IMR-90 (cell line): Measurements from ENCODE around the gene GABBR2. TPM values are rescaled to one million over a fixed set of nuclear protein-coding genes. Genes with fewer than 3 reads are reported as not detected.

Experiments used
- ATAC-seq: fragments of 200-7000 bp; cut with Tn5 transposase; 2 replicates; pipeline ENCODE4 v1.9.1; 2020; ENCODE audit warnings: low read depth, mild to moderate bottlenecking, moderate library complexity
- BruUV-seq: library from RNA; stranded (reverse); fragments of 400-500 nt; replicated peaks from 2 replicates; lab custom pipeline; 2021; lab: Mats Ljungman, UMichigan
- CTCF ChIA-PET: fragments of 300-600 bp; formaldehyde crosslinking; extraction: SDS; loops from one replicate; lab custom pipeline; 2021; ENCODE audit warnings: antibody characterized with exemption; lab: Yijun Ruan, JAX
- POLR2A ChIA-PET: fragments of 300-600 bp; sonication (Branson Sonifier 250); formaldehyde crosslinking; loops from one replicate; lab custom pipeline; 2022; ENCODE audit warnings: antibody characterized with exemption; ENCODE audit not compliant: unreplicated experiment; lab: Charles Lee
- DNase-seq: peaks from one replicate; pipeline ENCODE4 v3.0.0; 2013
- H2AFZ ChIP-seq: replicated peaks from 2 replicates; pipeline ENCODE3; 2013; ENCODE audit warnings: low read length, mild to moderate bottlenecking; ENCODE audit not compliant: poor library complexity
- H2AK5ac ChIP-seq: 2 replicates; pipeline ENCODE4 v1.6.1; 2013; ENCODE audit warnings: low read depth, low read length, inconsistent platforms
- H2AK9ac ChIP-seq: replicated peaks from 2 replicates; pipeline ENCODE3; 2013; ENCODE audit warnings: mild to moderate bottlenecking, low read depth, low read length, moderate library complexity; ENCODE audit not compliant: poor library complexity
- H2BK120ac ChIP-seq: 2 replicates; pipeline ENCODE4 v1.6.1; 2013; ENCODE audit warnings: low read depth, low read length, inconsistent platforms
- H2BK15ac ChIP-seq: 3 replicates; pipeline ENCODE4 v1.6.1; 2013; ENCODE audit warnings: low read depth, low read length, inconsistent platforms
- H2BK20ac ChIP-seq: 2 replicates; pipeline ENCODE4 v1.6.1; 2013; ENCODE audit warnings: low read depth, mild to moderate bottlenecking, inconsistent platforms, low read length, moderate library complexity
- H2BK5ac ChIP-seq: 2 replicates; pipeline ENCODE4 v1.6.1; 2013; ENCODE audit warnings: mild to moderate bottlenecking, low read depth, low read length, inconsistent platforms; ENCODE audit not compliant: poor library complexity, severe bottlenecking
- H3K14ac ChIP-seq: replicated peaks from 2 replicates; pipeline ENCODE4 v1.6.1; 2013; ENCODE audit warnings: low read depth, low read length, inconsistent platforms
- H3K18ac ChIP-seq: 2 replicates; pipeline ENCODE4 v1.6.1; 2013; ENCODE audit warnings: low read depth, low read length, control low read depth
- H3K23ac ChIP-seq: 2 replicates; pipeline ENCODE4 v1.6.1; 2013; ENCODE audit warnings: low read depth, low read length, inconsistent platforms
- H3K27ac ChIP-seq: 2 replicates; pipeline ENCODE4 v1.5.1; 2013; ENCODE audit warnings: mild to moderate bottlenecking, control low read depth, low read length; ENCODE audit not compliant: insufficient read depth
- H3K27me3 ChIP-seq: 2 replicates; pipeline ENCODE4 v1.6.1; 2013; ENCODE audit warnings: low read length; ENCODE audit not compliant: control insufficient read depth, insufficient read depth
- H3K36me3 ChIP-seq: 2 replicates; pipeline ENCODE4 v1.6.1; 2013; ENCODE audit warnings: low read length, mixed read lengths; ENCODE audit not compliant: control insufficient read depth, insufficient read depth
- H3K4ac ChIP-seq: 2 replicates; pipeline ENCODE4 v1.6.1; 2013; ENCODE audit warnings: low read depth, low read length, inconsistent platforms
- H3K4me1 ChIP-seq: 2 replicates; pipeline ENCODE4 v1.6.1; 2013; ENCODE audit warnings: low read length, mixed read lengths; ENCODE audit not compliant: control insufficient read depth, insufficient read depth
- H3K4me2 ChIP-seq: 2 replicates; pipeline ENCODE4 v1.6.1; 2013; ENCODE audit warnings: low read depth, mild to moderate bottlenecking, control low read depth, low read length, moderate library complexity
- H3K4me3 ChIP-seq: 2 replicates; pipeline ENCODE4 v1.5.1; 2013; ENCODE audit warnings: low read depth, mild to moderate bottlenecking, control low read depth, low read length, moderate library complexity; ENCODE audit not compliant: insufficient read depth
- H3K56ac ChIP-seq: 2 replicates; pipeline ENCODE4 v1.6.1; 2013; ENCODE audit warnings: low read length, inconsistent platforms; ENCODE audit not compliant: insufficient read depth; ENCODE audit errors: extremely low read depth
- H3K79me1 ChIP-seq, 2 experiments: 2 replicates each; pipeline ENCODE4 v1.6.1; 2013; ENCODE audit warnings: low read length in 2 of 2, inconsistent platforms in 1 of 2, low read depth in 1 of 2
- H3K9ac ChIP-seq: 2 replicates; pipeline ENCODE4 v1.6.1; 2013; ENCODE audit warnings: low read depth, low read length, control low read depth
- H3K9me1 ChIP-seq: 2 replicates; pipeline ENCODE4 v1.6.1; 2013; ENCODE audit warnings: low read length, inconsistent platforms; ENCODE audit not compliant: insufficient read depth
- H3K9me3 ChIP-seq: 2 replicates; pipeline ENCODE4 v1.6.1; 2013; ENCODE audit warnings: low read length; ENCODE audit not compliant: control insufficient read depth, insufficient read depth
- H4K20me1 ChIP-seq: 2 replicates; pipeline ENCODE4 v1.6.1; 2013; ENCODE audit warnings: low read length, inconsistent platforms; ENCODE audit not compliant: insufficient read depth
- H4K5ac ChIP-seq: 2 replicates; pipeline ENCODE4 v1.6.1; 2013; ENCODE audit warnings: mild to moderate bottlenecking, low read depth, low read length, control low read depth
- H4K8ac ChIP-seq, 2 experiments: 2 replicates each; pipeline ENCODE4 v1.6.1; 2013; ENCODE audit warnings: low read depth in 2 of 2, low read length in 2 of 2, control low read depth in 1 of 2, inconsistent platforms in 1 of 2
- H4K91ac ChIP-seq: 2 replicates; pipeline ENCODE4 v1.6.1; 2013; ENCODE audit warnings: low read depth, low read length, inconsistent platforms; ENCODE audit not compliant: insufficient read depth
- BHLHE40 ChIP-seq: fragments of 150-350 bp; IDR thresholded peaks from 2 replicates; pipeline ENCODE4 v1.6.1; 2016; ENCODE audit warnings: mild to moderate bottlenecking, low read depth, low read length
- CHD1 ChIP-seq: IDR thresholded peaks from 2 replicates; pipeline ENCODE4 v1.6.1; 2012; ENCODE audit warnings: low read depth, low read length, improper control_type of control experiment
- ELK1 ChIP-seq: fragments of 150-350 bp; IDR thresholded peaks from 2 replicates; pipeline ENCODE4 v1.6.1; 2016; ENCODE audit warnings: low read depth, mild to moderate bottlenecking, low read length, moderate library complexity, borderline replicate concordance
- FOS ChIP-seq: fragments of 150-350 bp; IDR thresholded peaks from 2 replicates; pipeline ENCODE4 v1.6.1; 2016; ENCODE audit warnings: low read depth, low read length
- MAFK ChIP-seq: IDR thresholded peaks from 2 replicates; pipeline ENCODE4 v1.6.1; 2012; ENCODE audit warnings: low read depth, low read length, improper control_type of control experiment
- MAZ ChIP-seq: IDR thresholded peaks from 2 replicates; pipeline ENCODE4 v1.6.1; 2012; ENCODE audit warnings: low read depth, mild to moderate bottlenecking, low read length, improper control_type of control experiment, moderate library complexity, borderline replicate concordance
- MXI1 ChIP-seq: IDR thresholded peaks from 2 replicates; pipeline ENCODE4 v1.6.1; 2012; ENCODE audit warnings: low read depth, mild to moderate bottlenecking, low read length, moderate library complexity, borderline replicate concordance
- NFE2L2 ChIP-seq: fragments of 150-350 bp; IDR thresholded peaks from 2 replicates; pipeline ENCODE4 v1.6.1; 2016; ENCODE audit warnings: low read depth, mild to moderate bottlenecking, low read length
- POLR2A ChIP-seq: IDR thresholded peaks from 2 replicates; pipeline ENCODE4 v1.6.1; 2012; ENCODE audit warnings: mild to moderate bottlenecking, low read depth, low read length
- RAD21 ChIP-seq: IDR thresholded peaks from 2 replicates; pipeline ENCODE4 v1.6.1; 2012; ENCODE audit warnings: low read length, improper control_type of control experiment
- RCOR1 ChIP-seq: IDR thresholded peaks from 2 replicates; pipeline ENCODE4 v1.6.1; 2012; ENCODE audit warnings: mild to moderate bottlenecking, low read length, improper control_type of control experiment; ENCODE audit not compliant: insufficient replicate concordance
- RFX5 ChIP-seq: IDR thresholded peaks from 2 replicates; pipeline ENCODE4 v1.8.0; 2012; ENCODE audit warnings: low read depth, mild to moderate bottlenecking, low read length, moderate library complexity
- WGBS, 2 experiments: methylation state at CpG; one replicate each; pipeline versions ENCODE4 v1.1.5 to v1.1.7; 2013; ENCODE audit warnings: missing lambda C conversion rate in 2 of 2; ENCODE audit not compliant: insufficient read length in 1 of 2; ENCODE audit errors: extremely low coverage in 2 of 2; 5-methylcytosine and 5-hydroxymethylcytosine counted together
- dilution Hi-C: fragments of 300-500 bp; cut with HindIII; formaldehyde crosslinking; loops from one replicate; pipeline ENCODE4 v1.14.3; 2018; ENCODE audit warnings: low sequenced_read_pairs; ENCODE audit not compliant: unreplicated experiment
- in situ Hi-C: fragments of 300-500 bp; cut with MboI; formaldehyde crosslinking; loops from 3 replicates; pipeline ENCODE4 v1.14.3; 2019; ENCODE audit warnings: low sequenced_read_pairs, inconsistent platforms, mixed read lengths
- intact Hi-C: fragments of 100-400 bp; cut with micrococcal nuclease; formaldehyde crosslinking; loops from 2 replicates; pipeline ENCODE4 v1.10.0; 2022
- polyA plus RNA-seq, 3 experiments: library from polyadenylated mRNA; depleted of rRNA; stranded (reverse); fragments of >200 nt; gene quantifications; 2 replicates each; pipeline ENCODE4 v1.2.3, GENCODE V29; 2012; ENCODE audit warnings: low replicate concordance in 1 of 3
- total RNA-seq: library from RNA; depleted of rRNA; stranded (reverse); fragments of >200 nt; gene quantifications from 2 replicates; pipeline ENCODE4 v1.2.3, GENCODE V29; 2012

GABBR2 gene
- total and polyA plus RNA-seq, 2 of the 4 experiments (the other 2 are of a cell fraction): 14.2 to 20.3 TPM

GRCh38 chr9:98442541-98442940 lies 266.2 kb downstream of the GABBR2 start:
- no TSS peak for BruUV-seq
- no peaks in the 10 kb centered on the region for H3K79me1 ChIP-seq
- no peak overlapping the region for H4K5ac ChIP-seq
- ChIA-PET CTCF (no interaction called here), POLR2A (no interaction called here)
- H3K4me2 ChIP-seq: no peak overlapping the region
- no peak overlapping the region for H2AK5ac ChIP-seq
- H2BK20ac ChIP-seq: no peak overlapping the region
- H3K9me1 ChIP-seq: no peaks in the 10 kb centered on the region; the same call in 1 of the 2 replicates
- ATAC-seq (no peak), DNase-seq (peak; percentile 36)
- H3K36me3 ChIP-seq: no peaks in the 10 kb centered on the region
- H2AK9ac ChIP-seq: no peak overlapping the region
- H3K27ac ChIP-seq: no peak overlapping the region
- peaks cover 1% of the 10 kb centered on the region; the same call in 1 of the 2 replicates for H3K27me3 ChIP-seq
- no peak overlapping the region for H3K18ac ChIP-seq
- in situ Hi-C loops: no loop called here
- no peak overlapping the region for H3K4ac ChIP-seq
- no peak overlapping the region for H2AFZ ChIP-seq
- intact Hi-C loops: no loop called here
- no peak overlapping the region for H4K91ac ChIP-seq
- no peaks in the 10 kb centered on the region for H4K20me1 ChIP-seq
- no peak overlapping the region for H2BK5ac ChIP-seq
- 0 out of 4 replicates have a peak overlapping the region, but pooled peaks of 1 of the 2 experiments have one; percentile 2 for H4K8ac ChIP-seq
- dilution Hi-C loops: no loop called here
- no peak overlapping the region for H3K9ac ChIP-seq
- no peak overlapping the region for H3K56ac ChIP-seq
- H3K4me1 ChIP-seq: peaks cover 2% of the 10 kb centered on the region; the same call in 1 of the 2 replicates
- WGBS, 2 experiments: 43% methylated on average over 1 of the region's 2 CpGs; no CpG with 5 or more reads in 1 of the 2 experiments
- H3K23ac ChIP-seq: no peak overlapping the region
- H2BK15ac ChIP-seq: no peak overlapping the region
- TF ChIP-seq POLR2A: no peak
- no peak for TF ChIP-seq RAD21
- no peak for TF ChIP-seq BHLHE40
- TF ChIP-seq MAFK: no peak
- TF ChIP-seq CHD1: no peak
- TF ChIP-seq RFX5: no peak
- TF ChIP-seq MXI1: no peak
- no peak for TF ChIP-seq FOS
- TF ChIP-seq RCOR1: no peak
- TF ChIP-seq MAZ: no peak
- no peak for TF ChIP-seq NFE2L2
- no peak for TF ChIP-seq ELK1
- no peak overlapping the region for H3K4me3 ChIP-seq
- no peak overlapping the region for H3K14ac ChIP-seq
- no peak overlapping the region for H2BK120ac ChIP-seq
- no peaks in the 10 kb centered on the region for H3K9me3 ChIP-seq
